GM23338 (cell line): ENCODE results near the gene USP8. TPM values are rescaled to one million over a fixed set of nuclear protein-coding genes. Genes with fewer than 3 reads are reported as not detected.
A peak's percentile ranks its signal among the peaks of the same experiment; 100 is the strongest.

ENCODE experiments used
- ATAC-seq: fragments of 200-7000 bp; cut with Tn5 transposase; 3 replicates; pipeline ENCODE4 v1.9.1; 2020
- DNase-seq: peaks from one replicate; pipeline ENCODE4 v3.0.0-alpha.2; 2015; ENCODE audit warnings: low spot score
- H2AFZ ChIP-seq: fragments of 200-600 bp; sonication (generic); 2 replicates; pipeline ENCODE4 v1.8.0; 2016; ENCODE audit warnings: antibody characterized with exemption, mild to moderate bottlenecking, moderate library complexity
- H3F3A ChIP-seq: fragments of 200-600 bp; sonication (generic); replicated peaks from 2 replicates; pipeline ENCODE4 v1.8.0; 2017; ENCODE audit warnings: antibody characterized with exemption, mixed run types, low read depth
- H3K27ac ChIP-seq: fragments of 200-600 bp; sonication (generic); 2 replicates; pipeline ENCODE4 v1.6.1; 2016; ENCODE audit warnings: low read depth
- H3K27me3 ChIP-seq: fragments of 200-600 bp; sonication (generic); 2 replicates; pipeline ENCODE4 v1.8.0; 2016; ENCODE audit warnings: mild to moderate bottlenecking, mixed run types, moderate library complexity; ENCODE audit not compliant: insufficient read depth
- H3K36me3 ChIP-seq: fragments of 200-600 bp; sonication (generic); 2 replicates; pipeline ENCODE4 v1.8.0; 2016; ENCODE audit warnings: mild to moderate bottlenecking; ENCODE audit not compliant: insufficient read depth
- H3K4me1 ChIP-seq: fragments of 200-600 bp; sonication (generic); 2 replicates; pipeline ENCODE4 v1.8.0; 2016; ENCODE audit warnings: mild to moderate bottlenecking, moderate library complexity; ENCODE audit not compliant: insufficient read depth
- H3K4me2 ChIP-seq: fragments of 200-600 bp; sonication (generic); 2 replicates; pipeline ENCODE4 v1.7.1; 2017; ENCODE audit warnings: mixed run types
- H3K4me3 ChIP-seq: fragments of 200-600 bp; sonication (generic); 2 replicates; pipeline ENCODE4 v1.6.1; 2016; ENCODE audit warnings: mixed run types
- H3K79me2 ChIP-seq: fragments of 200-600 bp; sonication (generic); replicated peaks from 2 replicates; pipeline ENCODE4 v1.8.0; 2017; ENCODE audit warnings: mild to moderate bottlenecking; ENCODE audit not compliant: insufficient read depth
- H3K9me2 ChIP-seq: fragments of 200-600 bp; sonication (generic); 2 replicates; pipeline ENCODE4 v1.8.0; 2017; ENCODE audit not compliant: insufficient read depth
- H4K20me1 ChIP-seq: fragments of 200-600 bp; sonication (generic); replicated peaks from 2 replicates; pipeline ENCODE4 v1.8.0; 2017; ENCODE audit warnings: mild to moderate bottlenecking; ENCODE audit not compliant: insufficient read depth
- H3K27ac Mint-ChIP-seq: 2 replicates; pipeline ENCODE4 v1.8.0; 2020; ENCODE audit warnings: inconsistent platforms, mild to moderate bottlenecking, moderate library complexity, mixed read lengths
- H3K27me3 Mint-ChIP-seq: 3 replicates; pipeline ENCODE4 v1.8.0; 2022; ENCODE audit warnings: low read depth, mild to moderate bottlenecking, moderate library complexity, mixed read lengths, inconsistent platforms; ENCODE audit not compliant: insufficient read depth, poor library complexity
- H3K36me3 Mint-ChIP-seq: 3 replicates; pipeline ENCODE4 v1.8.0; 2021; ENCODE audit warnings: low read depth, mild to moderate bottlenecking, inconsistent platforms, moderate library complexity, mixed read lengths
- H3K4me1 Mint-ChIP-seq: 3 replicates; pipeline ENCODE4 v1.8.0; 2020; ENCODE audit warnings: mild to moderate bottlenecking, inconsistent platforms, mixed read lengths
- H3K4me3 Mint-ChIP-seq: 3 replicates; pipeline ENCODE4 v1.8.0; 2021; ENCODE audit warnings: moderate library complexity, mild to moderate bottlenecking, inconsistent platforms, mixed read lengths
- H3K9me3 Mint-ChIP-seq: 3 replicates; pipeline ENCODE4 v1.8.0; 2020; ENCODE audit warnings: moderate library complexity, mild to moderate bottlenecking, inconsistent platforms, mixed read lengths
- CREB1 ChIP-seq: fragments of 250-450 bp; sonication (Bioruptor Pico); IDR thresholded peaks from 2 replicates; pipeline ENCODE4 v1.5.0; 2020; ENCODE audit warnings: low read depth, mild to moderate bottlenecking, moderate library complexity
- CTCF ChIP-seq, 2 experiments: fragments of 200-600 bp in 1 of 2; sonication (generic) in 1 of 2; conservative IDR thresholded peaks; 2 replicates each; pipeline versions ENCODE4 v1.5.1 to v1.6.1; 2016 to 2017; ENCODE audit warnings: antibody characterized with exemption in 2 of 2, low read depth in 2 of 2, mild to moderate bottlenecking in 2 of 2, moderate library complexity in 1 of 2
- ETS1 ChIP-seq: IDR thresholded peaks from 2 replicates; pipeline ENCODE4 v1.6.1; 2016; ENCODE audit warnings: antibody characterized with exemption
- EZH2 ChIP-seq: fragments of 200-600 bp; sonication (generic); IDR thresholded peaks from one replicate; pipeline ENCODE4 v1.8.0; 2017; ENCODE audit warnings: antibody characterized with exemption, mild to moderate bottlenecking, low read depth; ENCODE audit not compliant: unreplicated experiment
- EZH2phosphoT487 ChIP-seq: fragments of 200-600 bp; sonication (generic); IDR thresholded peaks from one replicate; pipeline ENCODE4 v1.8.1; 2018; ENCODE audit warnings: antibody characterized with exemption; ENCODE audit not compliant: unreplicated experiment
- JUNB ChIP-seq: IDR thresholded peaks from one replicate; pipeline ENCODE4 v1.6.1; 2016; ENCODE audit warnings: antibody characterized with exemption; ENCODE audit not compliant: unreplicated experiment
- NANOG ChIP-seq: IDR thresholded peaks from 2 replicates; pipeline ENCODE4 v1.6.1; 2016; ENCODE audit warnings: antibody characterized with exemption, borderline replicate concordance
- POLR2AphosphoS5 ChIP-seq: IDR thresholded peaks from 2 replicates; pipeline ENCODE4 v1.6.1; 2016; ENCODE audit warnings: antibody characterized with exemption, low read depth
- REST ChIP-seq: IDR thresholded peaks from one replicate; pipeline ENCODE4 v1.6.1; 2018; ENCODE audit warnings: antibody characterized with exemption; ENCODE audit not compliant: unreplicated experiment
- STAT1 ChIP-seq: IDR thresholded peaks from one replicate; pipeline ENCODE4 v1.6.1; 2016; ENCODE audit warnings: antibody characterized with exemption; ENCODE audit not compliant: unreplicated experiment
- ZNF114 ChIP-seq: fragments of 250-450 bp; sonication (Bioruptor Pico); IDR thresholded peaks from 2 replicates; pipeline ENCODE4 v1.5.0; 2020; ENCODE audit warnings: mild to moderate bottlenecking, moderate library complexity
- ZNF331 ChIP-seq: fragments of 250-450 bp; sonication (Bioruptor Pico); IDR thresholded peaks from 2 replicates; pipeline ENCODE4 v1.5.0; 2020; ENCODE audit warnings: low read depth, mild to moderate bottlenecking, moderate library complexity
- ZNF462 ChIP-seq: fragments of 250-450 bp; sonication (Bioruptor Pico); IDR thresholded peaks from 2 replicates; pipeline ENCODE4 v1.5.0; 2020; ENCODE audit warnings: mild to moderate bottlenecking, moderate library complexity
- polyA plus RNA-seq: library from polyadenylated mRNA; unstranded; fragments of >200 nt; fragmentation: Nextera tagmentation; extraction: Ambion mirVana; gene quantifications from 2 replicates; pipeline ENCODE4 v1.2.1, GENCODE V29; 2016
- total RNA-seq: library from RNA; depleted of rRNA; stranded (reverse); fragments of >200 nt; shearing (Covaris generic); gene quantifications from 2 replicates; pipeline ENCODE4 v1.2.3, GENCODE V29; 2014

USP8 gene
- total and polyA plus RNA-seq, 2 experiments from 2014 or later, result 64.8 to 68.6 TPM

GRCh38 chr15:50425219-50425618 lies 1.0 kb downstream of the USP8 start:
- peaks cover 13% of the 10 kb centered on the region for H3K27me3 Mint-ChIP-seq
- TF ChIP-seq ETS1, result no peak
- no peak for TF ChIP-seq ZNF331 (CRISPR knock-in tag)
- no peak for TF ChIP-seq NANOG
- no peak for TF ChIP-seq STAT1
- no peak for TF ChIP-seq POLR2AphosphoS5
- TF ChIP-seq ZNF462 (CRISPR knock-in tag), result no peak
- no peak for TF ChIP-seq EZH2phosphoT487
- no peak for TF ChIP-seq REST
- TF ChIP-seq JUNB, result no peak
- TF ChIP-seq CREB1 (CRISPR knock-in tag), result no peak
- TF ChIP-seq ZNF114, result no peak
- TF ChIP-seq CTCF (conservative IDR thresholded peaks at IDR 0.05; ENCODE audit: low read depth in 2 of 2), result no peak
- TF ChIP-seq EZH2, result no peak

More at GRCh38 chr15:50425219-50425618, 1.0 kb downstream of the USP8 start:
- Histone ChIP-seq H3K4me3 (peak overlapping the region; percentile 75), H4K20me1 (peaks cover 11% of the 10 kb centered on the region; the same call in 1 of the 2 replicates), H2AFZ (no peak overlapping the region), H3K4me1 (peaks cover 14% of the 10 kb centered on the region; the same call in 1 of the 2 replicates), H3K27ac (peak overlapping the region; percentile 88; the same call in 1 of the 2 replicates), H3K79me2 (peaks cover 58% of the 10 kb centered on the region), H3K9me2 (no peaks in the 10 kb centered on the region), H3K36me3 (no peaks in the 10 kb centered on the region), H3F3A (no peaks in the 10 kb centered on the region), H3K4me2 (peak overlapping the region; percentile 80), H3K27me3 (no peaks in the 10 kb centered on the region)
- no peaks in the 10 kb centered on the region for H3K9me3 Mint-ChIP-seq
- peak; percentile 20 for DNase-seq
- no peaks in the 10 kb centered on the region for H3K36me3 Mint-ChIP-seq
- no peak for ATAC-seq
- H3K27ac Mint-ChIP-seq, result peak overlapping the region; percentile 95; the same call in 1 of the 2 replicates
- H3K4me1 Mint-ChIP-seq, result peaks cover 5% of the 10 kb centered on the region
- peak overlapping the region; percentile 93 for H3K4me3 Mint-ChIP-seq
